AG09319 (cell line): Measurements from ENCODE around the gene METTL26.
A peak's percentile ranks its signal among the peaks of the same experiment; 100 is the strongest.

ENCODE experiments used
- DNase-seq: peaks from one replicate; pipeline ENCODE4 v3.0.0-alpha.2; 2010; ENCODE audit warnings: low read depth; ENCODE audit errors: extremely low read depth
- TF ChIP-seq, protein P1 (sequence below): IDR thresholded peaks from 2 replicates; pipeline ENCODE4 v1.5.1; 2011; ENCODE audit warnings: low read depth, mild to moderate bottlenecking, inconsistent platforms, low read length, moderate library complexity

The METTL26 gene

DNA sequence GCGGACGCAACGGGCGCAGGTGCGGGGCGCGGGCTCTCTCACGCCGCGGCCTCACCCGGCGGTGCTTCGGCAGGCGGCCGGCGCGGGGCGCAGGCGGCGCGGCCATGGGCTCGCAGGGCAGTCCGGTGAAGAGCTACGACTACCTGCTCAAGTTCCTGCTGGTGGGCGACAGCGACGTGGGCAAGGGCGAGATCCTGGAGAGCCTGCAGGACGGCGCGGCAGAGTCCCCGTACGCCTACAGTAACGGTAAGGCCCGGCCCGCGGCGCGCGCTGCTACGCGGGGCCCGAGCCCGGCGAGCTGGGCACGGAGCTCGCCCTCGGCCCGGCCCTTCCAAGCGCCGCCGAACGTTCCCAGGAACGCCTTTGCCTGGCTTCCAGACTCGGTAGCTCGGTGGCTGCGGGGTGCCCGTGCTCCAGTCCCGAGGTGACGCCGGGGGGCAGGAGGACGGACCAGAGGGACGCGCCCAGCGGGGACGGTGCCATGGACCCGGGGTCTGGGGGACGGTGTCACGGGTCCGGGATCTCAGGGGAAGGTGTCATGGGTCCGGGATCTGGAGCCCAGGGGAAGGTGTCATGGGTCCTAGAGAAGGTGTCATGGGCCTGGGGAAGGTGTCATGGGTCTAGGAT, 45.8 kb downstream of the METTL26 start:
- TF ChIP-seq, protein P1, sequence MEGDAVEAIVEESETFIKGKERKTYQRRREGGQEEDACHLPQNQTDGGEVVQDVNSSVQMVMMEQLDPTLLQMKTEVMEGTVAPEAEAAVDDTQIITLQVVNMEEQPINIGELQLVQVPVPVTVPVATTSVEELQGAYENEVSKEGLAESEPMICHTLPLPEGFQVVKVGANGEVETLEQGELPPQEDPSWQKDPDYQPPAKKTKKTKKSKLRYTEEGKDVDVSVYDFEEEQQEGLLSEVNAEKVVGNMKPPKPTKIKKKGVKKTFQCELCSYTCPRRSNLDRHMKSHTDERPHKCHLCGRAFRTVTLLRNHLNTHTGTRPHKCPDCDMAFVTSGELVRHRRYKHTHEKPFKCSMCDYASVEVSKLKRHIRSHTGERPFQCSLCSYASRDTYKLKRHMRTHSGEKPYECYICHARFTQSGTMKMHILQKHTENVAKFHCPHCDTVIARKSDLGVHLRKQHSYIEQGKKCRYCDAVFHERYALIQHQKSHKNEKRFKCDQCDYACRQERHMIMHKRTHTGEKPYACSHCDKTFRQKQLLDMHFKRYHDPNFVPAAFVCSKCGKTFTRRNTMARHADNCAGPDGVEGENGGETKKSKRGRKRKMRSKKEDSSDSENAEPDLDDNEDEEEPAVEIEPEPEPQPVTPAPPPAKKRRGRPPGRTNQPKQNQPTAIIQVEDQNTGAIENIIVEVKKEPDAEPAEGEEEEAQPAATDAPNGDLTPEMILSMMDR, result no peak
- DNase-seq, result no peak

DNA sequence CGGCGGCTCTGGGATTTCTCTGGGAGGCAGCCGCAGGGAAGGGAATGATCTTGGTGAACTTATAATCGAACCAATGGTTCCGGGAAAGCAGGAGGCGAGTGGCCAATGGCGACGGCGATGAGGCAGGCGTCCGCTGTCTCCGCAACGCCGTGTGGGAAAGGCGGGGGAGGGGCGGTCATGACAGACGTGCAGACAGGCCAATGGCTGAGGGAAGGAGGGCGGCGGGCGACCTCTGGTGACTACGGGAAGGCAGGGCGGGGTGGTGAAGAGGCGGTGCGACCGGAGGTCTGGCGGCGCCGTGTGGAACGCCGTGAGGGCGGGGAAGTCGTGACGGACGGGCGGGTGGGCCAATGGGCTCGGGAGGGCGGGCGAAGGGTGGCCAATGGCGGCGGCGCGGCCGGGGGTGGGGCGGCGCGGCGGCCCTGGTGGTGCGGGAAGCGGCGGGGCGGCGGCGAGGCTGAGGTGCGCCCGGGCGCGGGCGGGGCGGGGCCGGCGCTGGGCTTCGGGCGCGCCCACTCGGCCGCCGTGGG, 46.4 kb downstream of the METTL26 start, which contains the start of gene RAB40C:
Gene RAB40C (plus strand): TSS at position 409 of the 530 bp plus-strand sequence. CDS start 226 bp downstream, outside the sequence.
- peak; percentile 97 for DNase-seq
- TF ChIP-seq, protein P1, result peak; percentile 1; the same call in 1 of the 2 replicates

DNA sequence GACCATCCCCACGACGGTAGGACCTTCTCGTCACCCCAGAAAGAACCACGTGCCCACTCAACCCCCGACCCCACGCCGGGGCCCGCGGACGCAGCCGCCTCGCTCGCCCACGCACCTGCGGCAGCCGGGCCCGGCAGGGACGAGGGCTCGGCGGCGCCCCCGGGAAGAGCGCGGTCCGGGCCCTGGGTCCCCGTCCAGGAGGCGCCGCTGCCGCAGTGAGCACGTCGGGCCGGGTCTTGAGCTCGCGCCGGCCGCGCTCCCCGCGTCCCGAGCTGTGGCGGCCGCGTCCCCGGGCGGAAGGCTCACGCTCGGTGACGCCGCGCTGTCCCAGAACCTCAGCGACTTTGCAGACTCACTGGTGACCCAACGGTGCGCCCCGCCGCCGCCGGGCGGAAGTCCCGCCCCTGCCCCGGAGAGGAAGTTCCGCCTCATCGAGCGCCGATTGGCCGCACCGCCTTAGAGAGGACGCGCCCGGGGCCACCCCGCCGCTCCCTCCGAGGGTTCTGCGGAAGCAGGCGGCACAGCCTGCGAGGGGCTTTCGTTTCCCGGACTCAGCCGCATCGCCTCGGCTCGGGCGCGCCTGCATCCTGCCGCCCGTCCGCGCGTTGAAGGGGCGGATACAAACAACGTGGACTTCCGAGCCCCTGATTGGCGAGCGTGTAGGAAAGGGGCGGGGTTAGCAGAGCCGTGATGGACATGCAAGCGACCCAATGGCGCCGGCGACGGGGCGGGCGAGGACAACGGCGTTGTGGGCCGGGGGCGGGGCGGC, 47.0 kb downstream of the METTL26 start:
- peak; percentile 88 for DNase-seq
- TF ChIP-seq, protein P1, result no peak

DNA sequence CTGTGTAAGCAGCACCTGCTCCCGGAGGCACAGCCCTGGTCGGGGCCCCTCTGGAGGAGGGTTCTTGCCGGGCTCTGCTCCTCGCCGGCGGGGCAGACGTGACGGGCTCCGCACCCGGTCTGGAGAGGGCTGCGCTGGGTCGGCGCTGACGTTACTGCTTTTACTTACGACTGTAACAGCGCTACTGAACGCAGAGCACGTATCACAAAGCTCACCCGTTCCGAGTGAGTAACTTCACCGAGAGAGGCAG, 47.5 kb downstream of the METTL26 start:
- DNase-seq, result no peak
- TF ChIP-seq, protein P1, result no peak

DNA sequence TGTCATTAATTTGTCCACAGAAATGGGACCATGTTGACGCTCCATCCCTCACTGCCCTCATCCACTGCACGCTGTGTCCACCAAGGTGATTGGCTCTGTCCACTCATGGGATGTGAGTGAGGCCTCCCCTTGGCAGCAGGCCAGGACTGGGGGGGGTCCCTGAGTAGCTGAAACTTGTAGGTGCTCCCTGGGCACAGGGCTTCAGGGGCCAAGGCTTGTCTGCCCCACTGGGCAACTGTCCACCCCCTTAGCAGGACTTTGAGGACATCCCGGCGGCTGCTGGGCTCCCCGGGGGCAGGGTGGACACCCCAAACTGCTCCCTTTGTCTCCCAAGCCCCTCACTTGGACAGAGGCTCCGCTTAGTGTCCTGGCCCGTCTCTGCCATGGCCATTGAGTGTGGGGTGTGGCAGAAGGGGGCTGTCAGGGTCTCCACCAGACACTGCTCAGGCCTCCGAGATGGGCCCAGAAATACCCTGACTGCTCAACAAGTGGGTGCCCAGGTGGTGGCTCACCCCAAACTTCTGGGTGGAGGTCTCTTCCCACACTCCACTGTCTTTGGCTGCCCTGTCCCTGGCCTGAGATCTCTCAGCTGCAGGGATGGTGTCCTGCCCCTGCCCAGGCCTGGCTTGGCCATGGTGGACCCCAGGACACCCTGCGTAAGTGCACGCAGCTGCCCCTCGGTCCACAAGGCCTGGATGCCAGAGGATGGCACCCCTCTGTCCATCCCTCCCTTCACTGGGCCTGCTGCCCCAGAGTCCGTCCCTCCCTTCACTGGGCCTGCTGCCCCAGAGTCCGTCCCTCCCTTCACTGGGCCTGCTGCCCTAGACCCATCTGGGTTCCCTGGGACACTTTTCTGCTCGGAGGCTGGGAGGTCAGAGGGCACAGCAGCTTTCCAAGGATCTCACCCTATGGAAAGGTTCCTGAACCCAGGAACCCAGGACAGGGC, 49.2 kb downstream of the METTL26 start:
- TF ChIP-seq, protein P1, result no peak
- DNase-seq, result no peak

DNA sequence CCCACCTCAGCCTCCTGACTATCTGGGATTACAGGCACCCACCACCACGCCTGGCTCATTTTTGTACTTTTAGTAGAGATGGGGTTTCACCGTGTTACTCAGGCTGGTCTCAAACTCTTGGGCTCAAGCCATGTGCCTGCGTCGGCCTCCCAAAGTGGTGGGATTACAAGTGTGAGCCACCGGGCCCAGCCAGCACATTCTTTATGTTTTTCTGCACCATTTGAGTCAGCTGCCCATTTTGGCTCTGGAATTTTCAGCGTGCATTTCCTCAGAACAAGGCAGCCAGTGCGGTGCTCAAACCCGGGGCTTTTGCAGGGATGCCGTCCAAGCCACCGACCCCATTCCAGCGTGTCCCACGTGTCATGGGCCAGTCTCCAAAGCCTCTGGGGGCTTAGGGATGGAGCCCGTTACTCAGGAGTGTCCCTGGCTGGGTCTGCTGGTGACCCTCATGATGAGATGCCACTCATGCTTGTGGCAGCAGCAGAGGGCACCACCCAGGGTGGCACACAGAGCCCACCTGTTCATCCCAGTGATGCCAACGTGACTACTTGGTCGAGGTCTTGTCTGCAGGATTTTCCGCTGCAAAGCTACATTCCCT, 50.0 kb downstream of the METTL26 start:
- DNase-seq, result no peak
- TF ChIP-seq, protein P1, result no peak
